Effector memory CD8-positive, alpha-beta T cell (primary cell): ENCODE results near the gene LRP6.

Experiments used
- ATAC-seq: fragments of 150-1000 bp; cut with Tn5 transposase; replicated peaks from 2 replicates; pipeline ENCODE4 v1.10.0; 2021; ENCODE audit warnings: mild to moderate bottlenecking, moderate library complexity
- DNase-seq, 3 experiments: peaks; one replicate each; pipeline ENCODE4 v3.0.0; 2021
- H3K27ac Mint-ChIP-seq, 2 donors: one replicate each; pipeline ENCODE4 v1.8.0; 2022; ENCODE audit warnings: mild to moderate bottlenecking in 2 of 2, mixed read lengths in 2 of 2, moderate library complexity in 2 of 2
- H3K27me3 Mint-ChIP-seq, 2 donors: one replicate each; pipeline ENCODE4 v1.8.0; 2022; ENCODE audit warnings: mixed read lengths in 2 of 2
- H3K36me3 Mint-ChIP-seq: one replicate; pipeline ENCODE4 v1.8.0; 2022; ENCODE audit warnings: mild to moderate bottlenecking, moderate library complexity, mixed read lengths; ENCODE audit not compliant: insufficient read depth
- H3K4me1 Mint-ChIP-seq, 2 donors: one replicate each; pipeline ENCODE4 v1.8.0; 2022; ENCODE audit warnings: low read depth in 2 of 2, mixed read lengths in 2 of 2
- H3K4me3 Mint-ChIP-seq, 2 donors: one replicate each; pipeline ENCODE4 v1.8.0; 2022; ENCODE audit warnings: mild to moderate bottlenecking in 2 of 2, mixed read lengths in 2 of 2, moderate library complexity in 2 of 2
- H3K9me3 Mint-ChIP-seq, 2 donors: one replicate each; pipeline ENCODE4 v1.8.0; 2022; ENCODE audit warnings: mixed read lengths in 2 of 2

Gene LRP6

GRCh38 chr12:12249216-12250050 is 17.4 kb downstream of the LRP6 start:
- Mint-ChIP-seq H3K4me3 (no peak overlapping the region), H3K27ac (no peak overlapping the region), H3K27me3 (peaks cover 0 to under 1% of the 10 kb centered on the region in 2 donors), H3K36me3 (no peaks in the 10 kb centered on the region), H3K9me3 (no peaks in the 10 kb centered on the region), H3K4me1 (peaks cover 2 to 5% of the 10 kb centered on the region in 2 donors)
- no peak for DNase-seq
- ATAC-seq: no peak

- Mint-ChIP-seq H3K4me1 (peaks cover 2 to 5% of the 10 kb centered on the region in 2 donors), H3K36me3 (no peaks in the 10 kb centered on the region), H3K27ac (no peak overlapping the region), H3K27me3 (peaks cover 0 to 10% of the 10 kb centered on the region in 2 donors), H3K9me3 (no peaks in the 10 kb centered on the region), H3K4me3 (no peak overlapping the region)
- DNase-seq (no peak), ATAC-seq (no peak)
Measured at GRCh38 chr12:12247584-12247983, 19.3 kb downstream of the LRP6 start.

GRCh38 chr12:12244341-12244740 is 22.5 kb downstream of the LRP6 start:
- Mint-ChIP-seq H3K27ac (no peak overlapping the region), H3K4me1 (peaks cover 0 to 3% of the 10 kb centered on the region in 2 donors), H3K4me3 (no peak overlapping the region), H3K27me3 (peaks cover 8 to 37% of the 10 kb centered on the region in 2 donors), H3K9me3 (no peaks in the 10 kb centered on the region), H3K36me3 (no peaks in the 10 kb centered on the region)
- no peak for ATAC-seq
- DNase-seq: no peak

- Mint-ChIP-seq H3K27me3 (peaks cover 26 to 69% of the 10 kb centered on the region in 2 donors), H3K4me3 (no peak overlapping the region), H3K27ac (no peak overlapping the region), H3K36me3 (no peaks in the 10 kb centered on the region), H3K9me3 (no peaks in the 10 kb centered on the region), H3K4me1 (no peaks in the 10 kb centered on the region)
- no peak for ATAC-seq
- DNase-seq: no peak
Measured at GRCh38 chr12:12240662-12241340, 26.0 kb downstream of the LRP6 start.

GRCh38 chr12:12239127-12239526 is 27.7 kb downstream of the LRP6 start:
- Mint-ChIP-seq H3K4me3 (no peak overlapping the region), H3K27ac (no peak overlapping the region), H3K27me3 (peaks cover 41 to 65% of the 10 kb centered on the region in 2 donors), H3K36me3 (no peaks in the 10 kb centered on the region), H3K9me3 (no peaks in the 10 kb centered on the region), H3K4me1 (no peaks in the 10 kb centered on the region)
- ATAC-seq (no peak), DNase-seq (no peak)

- Mint-ChIP-seq H3K27me3 (peaks cover 46 to 62% of the 10 kb centered on the region in 2 donors), H3K27ac (no peak overlapping the region), H3K9me3 (no peaks in the 10 kb centered on the region), H3K4me3 (no peak overlapping the region), H3K4me1 (no peaks in the 10 kb centered on the region), H3K36me3 (no peaks in the 10 kb centered on the region)
- no peak for DNase-seq
- no peak for ATAC-seq
Measured at GRCh38 chr12:12238605-12239004, 28.2 kb downstream of the LRP6 start.

- H3K4me3 Mint-ChIP-seq: no peak overlapping the region
- no peak for ATAC-seq
- no peaks in the 10 kb centered on the region for H3K9me3 Mint-ChIP-seq
- H3K27me3 Mint-ChIP-seq: peaks cover 59 to 62% of the 10 kb centered on the region in 2 donors
- no peak overlapping the region for H3K27ac Mint-ChIP-seq
- no peak for DNase-seq
- no peaks in the 10 kb centered on the region for H3K4me1 Mint-ChIP-seq
- no peaks in the 10 kb centered on the region for H3K36me3 Mint-ChIP-seq
Measured at GRCh38 chr12:12236896-12237295, 29.9 kb downstream of the LRP6 start.

GRCh38 chr12:12230275-12230674 is 36.6 kb downstream of the LRP6 start:
- no peak overlapping the region for H3K4me3 Mint-ChIP-seq
- H3K9me3 Mint-ChIP-seq: peaks cover 0 to 2% of the 10 kb centered on the region in 2 donors
- no peak for ATAC-seq

GRCh38 chr12:12229556-12230092 is 37.2 kb downstream of the LRP6 start:
- ATAC-seq: no peak
- DNase-seq: no peak
- Mint-ChIP-seq H3K4me1 (no peaks in the 10 kb centered on the region), H3K27ac (no peak overlapping the region), H3K9me3 (peaks cover 0 to 2% of the 10 kb centered on the region in 2 donors), H3K4me3 (no peak overlapping the region), H3K36me3 (no peaks in the 10 kb centered on the region), H3K27me3 (peaks cover 36 to 65% of the 10 kb centered on the region in 2 donors)

More at GRCh38 chr12:12230275-12230674, 36.6 kb downstream of the LRP6 start:
- Mint-ChIP-seq H3K36me3 (no peaks in the 10 kb centered on the region), H3K27ac (no peak overlapping the region), H3K27me3 (peaks cover 32 to 65% of the 10 kb centered on the region in 2 donors), H3K4me1 (no peaks in the 10 kb centered on the region)
- DNase-seq: no peak

GRCh38 chr12:12228402-12228801 is 38.4 kb downstream of the LRP6 start:
- Mint-ChIP-seq H3K36me3 (no peaks in the 10 kb centered on the region), H3K27me3 (peaks cover 43 to 65% of the 10 kb centered on the region in 2 donors), H3K9me3 (peaks cover 0 to 2% of the 10 kb centered on the region in 2 donors), H3K4me1 (no peaks in the 10 kb centered on the region), H3K4me3 (no peak overlapping the region), H3K27ac (no peak overlapping the region)
- no peak for DNase-seq
- ATAC-seq: no peak

GRCh38 chr12:12226187-12226586 is 40.7 kb downstream of the LRP6 start:
- no peak overlapping the region for H3K4me3 Mint-ChIP-seq
- no peak for ATAC-seq
- peaks cover 38 to 67% of the 10 kb centered on the region in 2 donors for H3K27me3 Mint-ChIP-seq
- peaks cover 0 to 2% of the 10 kb centered on the region in 2 donors for H3K9me3 Mint-ChIP-seq
- H3K4me1 Mint-ChIP-seq: no peaks in the 10 kb centered on the region
- no peak for DNase-seq
- no peaks in the 10 kb centered on the region for H3K36me3 Mint-ChIP-seq
- H3K27ac Mint-ChIP-seq: no peak overlapping the region

GRCh38 chr12:12224240-12224940 is 42.5 kb downstream of the LRP6 start:
- DNase-seq: no peak
- H3K27me3 Mint-ChIP-seq: peaks cover 55 to 85% of the 10 kb centered on the region in 2 donors

GRCh38 chr12:12221560-12221959 is 45.3 kb downstream of the LRP6 start:
- no peak overlapping the region for H3K27ac Mint-ChIP-seq
- no peaks in the 10 kb centered on the region for H3K36me3 Mint-ChIP-seq
- no peak for DNase-seq
- no peak for ATAC-seq
- no peaks in the 10 kb centered on the region for H3K4me1 Mint-ChIP-seq
- H3K4me3 Mint-ChIP-seq: no peak overlapping the region
- peaks cover 0 to 2% of the 10 kb centered on the region in 2 donors for H3K9me3 Mint-ChIP-seq
- peaks cover 57 to 91% of the 10 kb centered on the region in 2 donors for H3K27me3 Mint-ChIP-seq

More at GRCh38 chr12:12224240-12224940, 42.5 kb downstream of the LRP6 start:
- Mint-ChIP-seq H3K36me3 (no peaks in the 10 kb centered on the region), H3K9me3 (peaks cover 0 to 2% of the 10 kb centered on the region in 2 donors), H3K27ac (no peak overlapping the region), H3K4me3 (no peak overlapping the region), H3K4me1 (no peaks in the 10 kb centered on the region)
- no peak for ATAC-seq
